Gastrocnemius medialis (tissue), 4 donors: ENCODE measurements around the gene ZBTB21. TPM values are rescaled to one million over a fixed set of nuclear protein-coding genes. Genes with fewer than 3 reads are reported as not detected.
"Not testable (repeated sequence)": the region's sequence is repeated elsewhere in the genome, so short reads cannot be mapped to it uniquely, and the experiment has no call there.

Source experiments
- ATAC-seq, 2 donors: fragments of 150-250 bp; one replicate each; pipeline ENCODE4 v1.9.1; 2016
- DNase-seq, 2 donors: peaks; one replicate each; pipeline ENCODE4 v3.0.0-alpha.2; 2019
- H3K27ac ChIP-seq, 4 donors: fragments of 200-600 bp; sonication (generic); 1 replicate in 1 of 4; 2 replicates in 3 of 4; pipeline ENCODE4 v1.5.1; 2016 to 2018; ENCODE audit warnings: mild to moderate bottlenecking in 2 of 4, moderate library complexity in 1 of 4
- H3K27me3 ChIP-seq, 3 donors: fragments of 200-600 bp; sonication (generic) in 2 of 3; 1 replicate in 1 of 3; 2 replicates in 2 of 3; pipeline versions ENCODE4 v1.5.1 to v1.6.0; 2016 to 2019; ENCODE audit warnings: mild to moderate bottlenecking in 1 of 3, moderate library complexity in 1 of 3
- H3K36me3 ChIP-seq, 2 donors: fragments of 200-600 bp; sonication (generic) in 1 of 2; one replicate each; pipeline ENCODE4 v1.5.1; 2017 to 2018
- H3K4me1 ChIP-seq, 2 donors: fragments of 200-600 bp; sonication (generic) in 1 of 2; one replicate each; pipeline ENCODE4 v1.5.1; 2016 to 2017; ENCODE audit warnings: mild to moderate bottlenecking in 2 of 2
- H3K4me3 ChIP-seq, 4 donors: fragments of 200-600 bp; sonication (generic) in 3 of 4; 1 replicate in 1 of 4; 2 replicates in 3 of 4; pipeline ENCODE4 v1.5.1; 2016 to 2019; ENCODE audit warnings: mild to moderate bottlenecking in 2 of 4
- H3K9me3 ChIP-seq, 3 donors: fragments of 200-600 bp; sonication (generic) in 2 of 3; 1 replicate in 1 of 3; 2 replicates in 2 of 3; pipeline ENCODE4 v1.5.1; 2016 to 2019
- POLR2A ChIP-seq, 2 donors: fragments of 450-650 bp; IDR thresholded peaks; one replicate each; pipeline ENCODE4 v1.6.1; 2017; ENCODE audit warnings: antibody characterized with exemption in 2 of 2, mild to moderate bottlenecking in 2 of 2, moderate library complexity in 2 of 2
- in situ Hi-C, 4 donors: fragments of 200-750 bp; cut with MboI; loops; one replicate each; pipeline versions ENCODE4 v1.15.0 to v1.8.0; 2017; ENCODE audit warnings: low sequenced_read_pairs in 4 of 4
- intact Hi-C: fragments of 100-400 bp; cut with DNase I; formaldehyde crosslinking; loops from one replicate; pipeline ENCODE4 v1.15.1; 2023; ENCODE audit warnings: low total_unique reads
- total RNA-seq, 4 donors: library from RNA; depleted of rRNA; stranded (reverse); fragments of >200 nt; gene quantifications; one replicate each; pipeline versions ENCODE4 v1.1.0 to v1.2.3, GENCODE V29; 2016
- TF ChIP-seq, protein P1 (sequence below), 5 experiments: fragments of 450-650 bp in 3 of 5; fragments of 200-600 bp in 2 of 5; sonication (generic) in 2 of 5; IDR thresholded peaks in 4 of 5; conservative IDR thresholded peaks in 1 of 5; 1 replicate in 4 of 5; 2 replicates in 1 of 5; pipeline ENCODE4 v1.5.1; 2016 to 2019; ENCODE audit warnings: antibody characterized with exemption in 5 of 5, mild to moderate bottlenecking in 3 of 5, moderate library complexity in 3 of 5

The ZBTB21 gene
- total RNA-seq, 4 donors from 2014 or later = 1.9 to 5.0 (median 4.0) TPM

DNA sequence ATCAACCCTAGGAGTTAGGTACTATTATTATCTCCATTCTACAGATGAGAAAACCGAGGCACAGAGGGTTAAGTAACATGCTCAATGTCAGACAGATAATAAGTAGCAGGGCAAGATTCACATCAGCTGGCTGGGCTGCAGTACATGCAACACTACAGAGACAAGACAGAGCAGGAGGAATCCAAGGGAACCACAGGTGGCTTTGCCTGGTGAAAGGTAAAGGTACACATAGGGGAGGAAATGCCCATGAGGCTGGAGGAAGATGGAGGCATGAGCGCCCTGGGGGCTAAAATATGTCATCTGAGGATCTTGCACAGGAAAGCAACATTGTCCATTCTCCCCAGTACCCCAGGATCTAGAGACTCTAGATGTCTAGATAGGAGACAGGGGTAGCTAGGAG is 8.4 kb downstream of the ZBTB21 start:
- intact Hi-C loops (no loop called here), in situ Hi-C loops (loop anchor here in 1 of 4 donors (25.0 kb wide), 1 partner anchor 111 kb away; no protein-coding TSS in a partner anchor)
- Histone ChIP-seq H3K4me1 (peaks cover 0 to 13% of the 10 kb centered on the region in 2 donors), H3K4me3 (no peak overlapping the region), H3K9me3 (no peaks in the 10 kb centered on the region), H3K36me3 (no peaks in the 10 kb centered on the region), H3K27ac (no peak overlapping the region), H3K27me3 (no peaks in the 10 kb centered on the region)
- ATAC-seq (no peak), DNase-seq (no peak)
- TF ChIP-seq POLR2A (IDR thresholded peaks at IDR 0.05) = no peak
- TF ChIP-seq, protein P1, sequence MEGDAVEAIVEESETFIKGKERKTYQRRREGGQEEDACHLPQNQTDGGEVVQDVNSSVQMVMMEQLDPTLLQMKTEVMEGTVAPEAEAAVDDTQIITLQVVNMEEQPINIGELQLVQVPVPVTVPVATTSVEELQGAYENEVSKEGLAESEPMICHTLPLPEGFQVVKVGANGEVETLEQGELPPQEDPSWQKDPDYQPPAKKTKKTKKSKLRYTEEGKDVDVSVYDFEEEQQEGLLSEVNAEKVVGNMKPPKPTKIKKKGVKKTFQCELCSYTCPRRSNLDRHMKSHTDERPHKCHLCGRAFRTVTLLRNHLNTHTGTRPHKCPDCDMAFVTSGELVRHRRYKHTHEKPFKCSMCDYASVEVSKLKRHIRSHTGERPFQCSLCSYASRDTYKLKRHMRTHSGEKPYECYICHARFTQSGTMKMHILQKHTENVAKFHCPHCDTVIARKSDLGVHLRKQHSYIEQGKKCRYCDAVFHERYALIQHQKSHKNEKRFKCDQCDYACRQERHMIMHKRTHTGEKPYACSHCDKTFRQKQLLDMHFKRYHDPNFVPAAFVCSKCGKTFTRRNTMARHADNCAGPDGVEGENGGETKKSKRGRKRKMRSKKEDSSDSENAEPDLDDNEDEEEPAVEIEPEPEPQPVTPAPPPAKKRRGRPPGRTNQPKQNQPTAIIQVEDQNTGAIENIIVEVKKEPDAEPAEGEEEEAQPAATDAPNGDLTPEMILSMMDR (IDR thresholded peaks at IDR 0.05 in 4 of 5, conservative IDR thresholded peaks at IDR 0.05 in 1 of 5) = no peak

DNA sequence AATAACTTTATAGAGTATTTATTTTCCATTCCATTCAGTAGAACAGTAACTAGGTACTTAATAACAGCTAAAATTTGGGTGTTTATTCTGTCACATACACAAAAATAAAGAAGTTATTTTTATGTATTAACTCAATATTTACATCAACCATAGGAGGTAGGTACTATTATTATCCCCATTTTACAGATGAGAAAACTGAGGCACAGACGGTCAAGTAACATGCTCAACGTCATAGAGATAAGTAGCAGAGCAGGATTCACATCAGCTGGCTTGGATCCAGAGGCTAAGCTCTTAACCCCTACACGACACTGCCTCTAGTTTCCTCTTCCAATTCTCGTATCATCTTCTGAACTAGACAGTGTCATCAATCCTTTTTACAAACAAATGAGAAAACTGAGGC is 9.3 kb downstream of the ZBTB21 start:
- intact Hi-C loops = no loop called here
- Histone ChIP-seq H3K9me3 (no peaks in the 10 kb centered on the region), H3K27me3 (no peaks in the 10 kb centered on the region), H3K4me3 (no peak overlapping the region), H3K4me1 (peaks cover 0 to 13% of the 10 kb centered on the region in 2 donors), H3K27ac (no peak overlapping the region), H3K36me3 (peaks cover 0 to 3% of the 10 kb centered on the region in 2 donors)
- ATAC-seq (no peak), DNase-seq (no peak)
- in situ Hi-C loops = loop anchor here in 1 of 4 donors (25.0 kb wide), 1 partner anchor 111 kb away; no protein-coding TSS in a partner anchor
- no peak for TF ChIP-seq POLR2A (IDR thresholded peaks at IDR 0.05)
- TF ChIP-seq, protein P1 (IDR thresholded peaks at IDR 0.05 in 4 of 5, conservative IDR thresholded peaks at IDR 0.05 in 1 of 5) = no peak

DNA sequence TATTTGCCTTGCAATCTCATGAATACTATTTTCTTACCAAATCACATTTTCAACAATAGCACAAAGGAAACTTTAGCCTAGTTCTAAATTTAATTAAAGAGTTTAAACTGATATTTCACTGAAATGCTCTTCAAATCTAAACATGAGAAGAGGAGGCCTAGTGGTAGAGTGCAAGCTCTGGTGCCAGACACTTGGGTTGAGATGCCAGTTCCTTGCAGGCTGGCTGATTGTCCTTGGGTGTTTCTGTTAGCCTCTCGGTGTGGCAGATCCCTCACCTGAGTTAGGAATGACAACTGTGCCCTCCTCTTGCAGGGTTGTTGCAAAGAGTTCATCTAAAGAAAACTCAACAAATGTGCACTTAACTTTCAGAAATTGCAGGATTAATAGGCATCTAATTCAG is 12.5 kb downstream of the ZBTB21 start:
- intact Hi-C loops (no loop called here), in situ Hi-C loops (no loop called here)
- H3K27ac ChIP-seq = no peak overlapping the region
- ATAC-seq (peak in 1 of 2 donors; percentile 27), DNase-seq (no peak)
- no peaks in the 10 kb centered on the region for H3K27me3 ChIP-seq
- H3K4me3 ChIP-seq = no peak overlapping the region
- TF ChIP-seq, protein P1 (IDR thresholded peaks at IDR 0.05 in 4 of 5, conservative IDR thresholded peaks at IDR 0.05 in 1 of 5) = no peak
- no peak for TF ChIP-seq POLR2A (IDR thresholded peaks at IDR 0.05)
- no peaks in the 10 kb centered on the region for H3K9me3 ChIP-seq
- peaks cover 0 to 4% of the 10 kb centered on the region in 2 donors for H3K4me1 ChIP-seq
- peaks cover 0 to 24% of the 10 kb centered on the region in 2 donors for H3K36me3 ChIP-seq

DNA sequence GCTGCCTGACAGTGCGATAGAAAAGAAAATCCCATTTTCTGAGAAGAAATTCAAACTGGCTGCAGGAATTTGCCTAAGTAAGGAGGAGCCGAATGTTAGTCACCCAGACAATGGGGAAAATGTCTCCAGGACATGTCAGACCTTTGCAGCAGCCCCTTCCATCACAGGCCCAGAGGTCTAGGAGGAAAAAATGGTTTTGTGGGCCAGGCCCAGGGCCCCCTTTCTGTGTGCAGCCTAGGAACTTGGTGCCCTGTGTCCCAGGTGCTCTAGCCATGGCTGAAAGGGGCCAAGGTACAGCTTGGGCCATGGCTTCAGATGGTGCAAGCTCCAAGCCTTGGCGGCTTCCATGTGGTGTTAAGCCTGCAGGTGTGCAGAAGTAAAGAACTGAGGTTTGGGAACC is 14.6 kb downstream of the ZBTB21 start:
- ATAC-seq = no peak
- Histone ChIP-seq H3K4me1 (peaks cover 0 to 4% of the 10 kb centered on the region in 2 donors), H3K27ac (no peak overlapping the region), H3K4me3 (no peak overlapping the region), H3K9me3 (no peaks in the 10 kb centered on the region), H3K36me3 (peaks cover 3 to 42% of the 10 kb centered on the region in 2 donors), H3K27me3 (no peaks in the 10 kb centered on the region)
- in situ Hi-C loops = no loop called here
- DNase-seq = no peak
- no peak for TF ChIP-seq POLR2A (IDR thresholded peaks at IDR 0.05)
- TF ChIP-seq, protein P1 (IDR thresholded peaks at IDR 0.05 in 4 of 5, conservative IDR thresholded peaks at IDR 0.05 in 1 of 5) = no peak
- intact Hi-C loops = no loop called here

DNA sequence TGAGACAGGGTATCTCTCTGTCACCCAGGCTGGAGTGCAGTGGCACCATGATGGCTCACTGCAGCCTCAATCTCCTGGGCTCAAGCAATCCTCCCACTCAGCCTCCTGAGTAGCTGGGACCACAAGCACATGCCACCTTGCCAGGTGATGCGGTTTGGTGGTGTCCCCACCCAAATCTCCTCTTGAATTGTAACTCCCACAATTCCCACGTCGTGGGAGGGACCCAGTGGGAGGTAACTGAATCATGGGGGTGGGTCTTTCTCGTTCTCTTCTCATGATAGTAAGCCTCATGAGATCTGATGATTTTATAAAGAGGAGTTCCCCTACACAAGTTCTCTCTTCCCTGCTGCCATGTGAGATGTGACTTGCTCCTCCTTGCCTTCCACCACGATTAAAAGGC is 15.5 kb downstream of the ZBTB21 start:
- H3K4me3 ChIP-seq, H3K27ac ChIP-seq, intact Hi-C loops, H3K9me3 ChIP-seq, ATAC-seq, DNase-seq, H3K27me3 ChIP-seq, H3K4me1 ChIP-seq, in situ Hi-C loops: not testable (repeated sequence)
- H3K36me3 ChIP-seq = peaks cover 3 to 42% of the 10 kb centered on the region in 2 donors
